CD14-positive monocyte (primary cell): ENCODE measurements around the gene HCN2. TPM values are rescaled to one million over a fixed set of nuclear protein-coding genes. Genes with fewer than 3 reads are reported as not detected.

Experiments used
- DNase-seq, 3 donors: peaks; one replicate each; pipeline ENCODE4 v3.0.0-alpha.2; 2011 to 2022
- H2AFZ ChIP-seq: 2 replicates; pipeline ENCODE4 v1.6.0; 2012; ENCODE audit warnings: mild to moderate bottlenecking, low read depth, low read length, inconsistent platforms; ENCODE audit not compliant: insufficient read depth, poor library complexity, severe bottlenecking
- H3K27ac ChIP-seq, 2 donors: 1 replicate in 1 of 2; 2 replicates in 1 of 2; pipeline ENCODE4 v1.5.1; 2012 to 2013; ENCODE audit warnings: low read length in 2 of 2, control low read depth in 1 of 2, inconsistent platforms in 1 of 2, low read depth in 1 of 2, mild to moderate bottlenecking in 1 of 2
- H3K27me3 ChIP-seq, 2 donors: one replicate each; pipeline versions ENCODE4 v1.6.0 to v1.6.1; 2011 to 2013; ENCODE audit warnings: low read length in 2 of 2; ENCODE audit not compliant: control insufficient read depth in 2 of 2, insufficient read depth in 2 of 2
- H3K36me3 ChIP-seq, 2 donors: replicated peaks in 1 of 2; 1 replicate in 1 of 2; 2 replicates in 1 of 2; pipeline versions ENCODE4 v1.5.1 to v1.6.1; 2012 to 2013; ENCODE audit warnings: low read length in 2 of 2, control low read depth in 1 of 2, inconsistent platforms in 1 of 2, mild to moderate bottlenecking in 1 of 2; ENCODE audit not compliant: insufficient read depth in 2 of 2, control insufficient read depth in 1 of 2
- H3K4me1 ChIP-seq, 2 donors: 1 replicate in 1 of 2; 2 replicates in 1 of 2; pipeline versions ENCODE4 v1.5.1 to v1.6.1; 2012 to 2013; ENCODE audit warnings: low read length in 2 of 2, control low read depth in 1 of 2, inconsistent platforms in 1 of 2, mild to moderate bottlenecking in 1 of 2, moderate library complexity in 1 of 2; ENCODE audit not compliant: insufficient read depth in 2 of 2, control insufficient read depth in 1 of 2
- H3K4me2 ChIP-seq: replicated peaks from 2 replicates; pipeline ENCODE3; 2012; ENCODE audit warnings: low read length, moderate library complexity, mild to moderate bottlenecking; ENCODE audit not compliant: poor library complexity, severe bottlenecking; ENCODE audit errors: extremely low read depth
- H3K4me3 ChIP-seq, 3 experiments: fragments of 200-600 bp in 1 of 3; sonication (generic) in 1 of 3; replicated peaks in 1 of 3; 1 replicate in 2 of 3; 2 replicates in 1 of 3; pipeline ENCODE4 v1.5.1; 2011 to 2013; ENCODE audit warnings: low read length in 3 of 3, mild to moderate bottlenecking in 3 of 3, control low read depth in 2 of 3, low read depth in 2 of 3, inconsistent platforms in 1 of 3, moderate library complexity in 1 of 3
- H3K79me2 ChIP-seq: 2 replicates; pipeline ENCODE4 v1.6.0; 2012; ENCODE audit warnings: mild to moderate bottlenecking, control low read depth, inconsistent platforms, low read length, moderate library complexity; ENCODE audit not compliant: insufficient read depth
- H3K9ac ChIP-seq: 2 replicates; pipeline ENCODE4 v1.6.0; 2017; ENCODE audit warnings: low read length, mild to moderate bottlenecking; ENCODE audit not compliant: insufficient read depth, poor library complexity, severe bottlenecking
- H3K9me3 ChIP-seq, 2 donors: replicated peaks in 1 of 2; 1 replicate in 1 of 2; 2 replicates in 1 of 2; pipeline versions ENCODE4 v1.5.1 to v1.6.1; 2012 to 2013; ENCODE audit warnings: low read length in 2 of 2, control low read depth in 1 of 2; ENCODE audit not compliant: control insufficient read depth in 1 of 2, insufficient read depth in 1 of 2
- H4K20me1 ChIP-seq: 2 replicates; pipeline ENCODE4 v1.6.0; 2012; ENCODE audit warnings: mild to moderate bottlenecking, low read length, control low read depth, moderate library complexity; ENCODE audit not compliant: insufficient read depth
- H3K27ac Mint-ChIP-seq, 7 donors: one replicate each; pipeline ENCODE4 v1.8.0; 2020; ENCODE audit warnings: mild to moderate bottlenecking in 7 of 7, mixed read lengths in 7 of 7, moderate library complexity in 6 of 7, inconsistent platforms in 2 of 7
- H3K27me3 Mint-ChIP-seq, 3 donors: one replicate each; pipeline ENCODE4 v1.8.0; 2021 to 2022; ENCODE audit warnings: low read depth in 3 of 3, mild to moderate bottlenecking in 3 of 3, mixed read lengths in 3 of 3, moderate library complexity in 3 of 3, inconsistent platforms in 1 of 3
- H3K36me3 Mint-ChIP-seq, 2 donors: one replicate each; pipeline ENCODE4 v1.8.0; 2020; ENCODE audit warnings: mixed read lengths in 2 of 2, inconsistent platforms in 1 of 2, mild to moderate bottlenecking in 1 of 2
- H3K4me1 Mint-ChIP-seq: one replicate; pipeline ENCODE4 v1.8.0; 2020; ENCODE audit warnings: mild to moderate bottlenecking, mixed read lengths
- H3K4me3 Mint-ChIP-seq, 2 donors: one replicate each; pipeline ENCODE4 v1.8.0; 2020; ENCODE audit warnings: mild to moderate bottlenecking in 2 of 2, mixed read lengths in 2 of 2, moderate library complexity in 1 of 2
- H3K9me3 Mint-ChIP-seq, 7 donors: one replicate each; pipeline ENCODE4 v1.8.0; 2020 to 2022; ENCODE audit warnings: mixed read lengths in 7 of 7, mild to moderate bottlenecking in 6 of 7, moderate library complexity in 6 of 7, inconsistent platforms in 2 of 7
- WGBS: methylation state at CpG from one replicate; pipeline ENCODE4 v1.1.5; 2013; ENCODE audit warnings: missing lambda C conversion rate; ENCODE audit not compliant: insufficient coverage; 5-methylcytosine and 5-hydroxymethylcytosine counted together
- intact Hi-C, 2 donors: fragments of 100-400 bp; cut with micrococcal nuclease; formaldehyde crosslinking; loops; one replicate each; pipeline versions ENCODE4 v1.15.0 to v1.15.1; 2023
- polyA plus RNA-seq, 3 donors: library from polyadenylated mRNA; depleted of rRNA in 1 of 3; unstranded in 2 of 3; stranded (reverse) in 1 of 3; fragments of 300-500 nt in 2 of 3; fragments of >200 nt in 1 of 3; fragmentation: Illumina TruSeq in 2 of 3; gene quantifications; 1 replicate in 2 of 3; 2 replicates in 1 of 3; pipeline ENCODE4 v1.2.3, GENCODE V29; 2012 to 2021
- TF ChIP-seq, protein P1 (sequence below): fragments of 200-600 bp; IDR thresholded peaks from one replicate; pipeline ENCODE4 v1.8.0; 2022; ENCODE audit warnings: antibody characterized with exemption, mild to moderate bottlenecking

HCN2 gene
- polyA plus RNA-seq, 3 donors = 0.21 TPM; not detected in 2

DNA sequence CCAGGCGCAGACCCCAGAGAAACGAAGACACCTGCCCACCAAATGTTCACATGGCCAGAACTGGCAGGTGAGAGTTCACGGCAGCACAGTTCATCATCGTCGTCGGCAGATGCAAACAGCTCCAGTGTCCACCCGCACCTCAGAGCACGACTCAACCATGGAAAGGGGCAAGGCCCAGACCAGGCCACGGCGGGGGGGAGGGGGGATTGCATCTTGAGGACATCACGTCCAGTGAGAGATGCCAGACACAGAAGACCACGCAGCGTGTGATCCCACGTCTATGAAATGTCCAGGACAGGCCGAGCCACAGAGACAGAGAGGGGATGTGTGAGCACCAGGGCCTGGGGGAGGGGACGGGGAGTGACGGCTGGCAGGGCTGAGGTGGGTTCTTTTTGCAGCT lies 66.0 kb downstream of the HCN2 start:
- peaks cover 56 to 72% of the 10 kb centered on the region in 2 donors for H3K36me3 ChIP-seq
- H3K27ac ChIP-seq = no peak overlapping the region
- no peaks in the 10 kb centered on the region for H3K27me3 Mint-ChIP-seq
- H2AFZ ChIP-seq = no peak overlapping the region
- no peak overlapping the region for H3K9ac ChIP-seq
- no peaks in the 10 kb centered on the region for H3K9me3 Mint-ChIP-seq
- no peaks in the 10 kb centered on the region for H3K27me3 ChIP-seq
- WGBS = 95% methylated on average over 14 of the region's 17 CpGs
- no peak overlapping the region for H3K4me2 ChIP-seq
- H3K27ac Mint-ChIP-seq = peak overlapping the region in 5 of 7 donors; percentile 23 to 70 (median 47)
- no peak overlapping the region for H3K4me3 ChIP-seq
- H3K4me1 ChIP-seq = peaks cover 13 to 16% of the 10 kb centered on the region in 2 donors
- no peaks in the 10 kb centered on the region for H3K9me3 ChIP-seq
- H3K4me1 Mint-ChIP-seq = peaks cover 21% of the 10 kb centered on the region
- TF ChIP-seq, protein P1, sequence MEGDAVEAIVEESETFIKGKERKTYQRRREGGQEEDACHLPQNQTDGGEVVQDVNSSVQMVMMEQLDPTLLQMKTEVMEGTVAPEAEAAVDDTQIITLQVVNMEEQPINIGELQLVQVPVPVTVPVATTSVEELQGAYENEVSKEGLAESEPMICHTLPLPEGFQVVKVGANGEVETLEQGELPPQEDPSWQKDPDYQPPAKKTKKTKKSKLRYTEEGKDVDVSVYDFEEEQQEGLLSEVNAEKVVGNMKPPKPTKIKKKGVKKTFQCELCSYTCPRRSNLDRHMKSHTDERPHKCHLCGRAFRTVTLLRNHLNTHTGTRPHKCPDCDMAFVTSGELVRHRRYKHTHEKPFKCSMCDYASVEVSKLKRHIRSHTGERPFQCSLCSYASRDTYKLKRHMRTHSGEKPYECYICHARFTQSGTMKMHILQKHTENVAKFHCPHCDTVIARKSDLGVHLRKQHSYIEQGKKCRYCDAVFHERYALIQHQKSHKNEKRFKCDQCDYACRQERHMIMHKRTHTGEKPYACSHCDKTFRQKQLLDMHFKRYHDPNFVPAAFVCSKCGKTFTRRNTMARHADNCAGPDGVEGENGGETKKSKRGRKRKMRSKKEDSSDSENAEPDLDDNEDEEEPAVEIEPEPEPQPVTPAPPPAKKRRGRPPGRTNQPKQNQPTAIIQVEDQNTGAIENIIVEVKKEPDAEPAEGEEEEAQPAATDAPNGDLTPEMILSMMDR = no peak
- DNase-seq = no peak
- peaks cover 25 to 71% of the 10 kb centered on the region in 2 donors for H3K36me3 Mint-ChIP-seq
- H4K20me1 ChIP-seq = peaks cover 100% of the 10 kb centered on the region
- H3K4me3 Mint-ChIP-seq = no peak overlapping the region
- intact Hi-C loops = no loop called here
- peaks cover 100% of the 10 kb centered on the region for H3K79me2 ChIP-seq

DNA sequence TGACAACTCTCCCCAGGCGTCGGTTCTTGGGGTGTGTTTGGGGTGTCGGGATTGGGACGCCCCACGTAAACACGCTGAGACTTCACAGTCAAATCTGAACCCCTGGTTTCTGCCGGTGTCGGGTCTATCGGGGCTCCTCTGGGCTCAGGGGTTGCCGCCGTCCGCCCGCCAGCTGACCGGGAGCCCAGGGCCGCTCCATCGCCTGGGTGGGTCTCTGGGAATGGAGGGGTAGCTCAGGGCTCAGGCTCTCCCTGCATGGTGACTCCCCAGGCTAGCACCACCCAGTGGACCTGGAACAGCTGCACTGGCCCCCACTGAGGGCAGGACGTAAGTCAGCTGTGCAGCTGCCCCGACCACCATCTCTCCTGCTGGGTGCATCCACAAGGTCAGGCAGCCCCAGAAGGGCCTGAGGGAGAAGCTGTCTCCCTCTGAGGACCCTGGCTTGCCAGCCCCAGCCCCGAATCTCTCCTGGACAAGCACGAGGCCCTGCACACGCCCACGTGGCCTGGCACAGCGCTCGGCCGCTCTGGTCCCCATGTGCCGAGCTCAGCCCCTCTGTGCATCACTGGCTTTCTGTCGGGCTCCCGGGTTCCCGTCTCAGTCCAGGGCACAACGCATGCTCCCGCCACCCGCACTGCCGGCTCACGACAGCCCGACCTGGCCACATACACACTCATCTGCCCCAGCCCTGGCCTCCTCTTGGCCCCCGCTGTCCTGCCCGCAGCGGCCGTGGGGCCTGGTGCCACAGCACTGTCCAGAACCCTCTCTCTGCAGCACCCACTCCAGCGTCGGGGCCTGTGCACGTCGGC lies 67.3 kb downstream of the HCN2 start:
- Histone ChIP-seq H4K20me1 (peaks cover 100% of the 10 kb centered on the region), H3K79me2 (peaks cover 100% of the 10 kb centered on the region), H3K4me2 (no peak overlapping the region), H3K27ac (no peak overlapping the region), H3K9ac (no peak overlapping the region), H3K9me3 (no peaks in the 10 kb centered on the region), H3K27me3 (no peaks in the 10 kb centered on the region), H2AFZ (no peak overlapping the region), H3K4me1 (peaks cover 23 to 29% of the 10 kb centered on the region in 2 donors), H3K36me3 (peaks cover 45 to 59% of the 10 kb centered on the region in 2 donors), H3K4me3 (no peak overlapping the region)
- TF ChIP-seq, protein P1 = no peak
- H3K36me3 Mint-ChIP-seq = peaks cover 19 to 61% of the 10 kb centered on the region in 2 donors
- WGBS = 94% methylated on average over 30 of the region's 43 CpGs
- intact Hi-C loops = no loop called here
- H3K4me1 Mint-ChIP-seq = peaks cover 30% of the 10 kb centered on the region
- H3K4me3 Mint-ChIP-seq = no peak overlapping the region
- H3K27me3 Mint-ChIP-seq = no peaks in the 10 kb centered on the region
- H3K9me3 Mint-ChIP-seq = no peaks in the 10 kb centered on the region
- peak overlapping the region in 4 of 7 donors; percentile 5 to 91 (median 30) for H3K27ac Mint-ChIP-seq
- DNase-seq = no peak
